IPS DF 6.9 (cell line): ENCODE measurements around the gene ZNF385D.

Experiments used
- DNase-seq: peaks from one replicate; pipeline ENCODE4 v3.0.0-alpha.2; 2013; ENCODE audit warnings: low read depth, low spot score
- H3K27ac ChIP-seq: one replicate; pipeline ENCODE4 v1.5.1; 2013; ENCODE audit warnings: low read length, control low read depth
- H3K27me3 ChIP-seq: 2 replicates; pipeline ENCODE4 v1.6.1; 2013; ENCODE audit warnings: mild to moderate bottlenecking, low read length; ENCODE audit not compliant: control insufficient read depth, insufficient read depth
- H3K36me3 ChIP-seq: 2 replicates; pipeline ENCODE4 v1.6.1; 2013; ENCODE audit warnings: low read length; ENCODE audit not compliant: control insufficient read depth, insufficient read depth
- H3K4me1 ChIP-seq: 2 replicates; pipeline ENCODE4 v1.6.1; 2013; ENCODE audit warnings: low read length; ENCODE audit not compliant: control insufficient read depth, insufficient read depth
- H3K4me3 ChIP-seq: 2 replicates; pipeline ENCODE4 v1.5.1; 2013; ENCODE audit warnings: mild to moderate bottlenecking, low read length
- H3K9me3 ChIP-seq: 2 replicates; pipeline ENCODE4 v1.6.1; 2013; ENCODE audit warnings: low read length, inconsistent platforms; ENCODE audit not compliant: control insufficient read depth, insufficient read depth
- WGBS: extraction: QIAGEN DNeasy Blood & Tissue Kit; methylation state at CpG from one replicate; pipeline ENCODE4 v1.1.7; 2013; ENCODE audit warnings: mixed read lengths, missing lambda C conversion rate; ENCODE audit not compliant: insufficient read length, insufficient coverage; 5-methylcytosine and 5-hydroxymethylcytosine counted together

Gene ZNF385D

DNA sequence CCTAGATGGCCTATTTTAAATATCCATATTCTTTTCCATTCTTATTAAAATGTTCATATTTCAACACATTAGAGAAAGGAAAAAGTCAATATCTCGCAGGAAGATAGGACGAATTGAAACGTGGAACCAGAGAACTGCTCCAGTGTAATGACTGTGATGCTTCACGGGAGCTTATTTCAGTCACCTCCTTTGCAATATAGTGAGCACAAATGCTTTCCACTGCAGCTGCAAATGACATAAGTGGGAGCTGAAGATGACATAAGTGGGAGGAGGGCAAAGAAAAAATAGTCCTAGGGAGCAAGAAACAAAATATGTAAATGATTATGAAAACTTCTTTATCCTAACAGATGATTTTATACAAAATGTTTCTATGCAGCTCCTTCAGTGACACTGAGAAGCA lies 324.1 kb downstream of the ZNF385D start:
- no CpG with 5 or more reads among the region's 4 CpGs for WGBS
- Histone ChIP-seq H3K9me3 (no peaks in the 10 kb centered on the region), H3K4me1 (no peaks in the 10 kb centered on the region), H3K36me3 (no peaks in the 10 kb centered on the region), H3K27ac (no peak overlapping the region), H3K4me3 (no peak overlapping the region), H3K27me3 (no peaks in the 10 kb centered on the region)
- no peak for DNase-seq

GRCh38 chr3:21425715-21426114 lies 325.3 kb downstream of the ZNF385D start:
- no CpG with 5 or more reads among the region's 2 CpGs for WGBS
- no peak for DNase-seq
- H3K27me3 ChIP-seq = no peaks in the 10 kb centered on the region
- H3K4me1 ChIP-seq = no peaks in the 10 kb centered on the region
- H3K9me3 ChIP-seq = no peaks in the 10 kb centered on the region
- H3K27ac ChIP-seq = no peak overlapping the region
- H3K4me3 ChIP-seq = no peak overlapping the region
- H3K36me3 ChIP-seq = no peaks in the 10 kb centered on the region

DNA sequence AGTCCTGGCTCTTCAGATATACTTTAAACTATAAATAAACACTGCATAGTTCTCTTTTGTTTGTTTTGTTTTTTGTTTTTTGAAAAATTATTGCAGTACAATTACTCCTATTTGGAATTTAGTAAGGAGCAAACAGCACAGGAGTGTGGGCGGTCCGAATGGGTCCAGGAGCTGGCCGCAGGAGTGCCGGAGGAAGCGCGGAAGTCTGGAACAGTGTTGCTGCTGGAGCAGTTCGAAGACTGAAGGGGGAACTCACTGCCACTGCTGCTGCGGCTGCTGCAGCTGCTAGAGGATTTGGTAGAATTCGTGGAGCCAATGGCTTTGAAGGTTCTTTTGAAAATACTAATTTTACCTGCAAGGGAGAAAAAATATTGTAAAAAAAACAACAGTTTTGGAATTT lies 329.9 kb downstream of the ZNF385D start:
- H3K36me3 ChIP-seq = no peaks in the 10 kb centered on the region
- H3K9me3 ChIP-seq = no peaks in the 10 kb centered on the region
- no peaks in the 10 kb centered on the region for H3K4me1 ChIP-seq
- no peak overlapping the region for H3K27ac ChIP-seq
- no peak overlapping the region for H3K4me3 ChIP-seq
- H3K27me3 ChIP-seq = no peaks in the 10 kb centered on the region
- no peak for DNase-seq
- WGBS = no CpG with 5 or more reads among the region's 9 CpGs

GRCh38 chr3:21417991-21418390 lies 333.0 kb downstream of the ZNF385D start:
- DNase-seq = no peak
- Histone ChIP-seq H3K36me3 (no peaks in the 10 kb centered on the region), H3K9me3 (no peaks in the 10 kb centered on the region), H3K4me3 (no peak overlapping the region), H3K27ac (no peak overlapping the region), H3K4me1 (no peaks in the 10 kb centered on the region), H3K27me3 (no peaks in the 10 kb centered on the region)
- WGBS = no CpG with 5 or more reads among the region's 1 CpG

DNA sequence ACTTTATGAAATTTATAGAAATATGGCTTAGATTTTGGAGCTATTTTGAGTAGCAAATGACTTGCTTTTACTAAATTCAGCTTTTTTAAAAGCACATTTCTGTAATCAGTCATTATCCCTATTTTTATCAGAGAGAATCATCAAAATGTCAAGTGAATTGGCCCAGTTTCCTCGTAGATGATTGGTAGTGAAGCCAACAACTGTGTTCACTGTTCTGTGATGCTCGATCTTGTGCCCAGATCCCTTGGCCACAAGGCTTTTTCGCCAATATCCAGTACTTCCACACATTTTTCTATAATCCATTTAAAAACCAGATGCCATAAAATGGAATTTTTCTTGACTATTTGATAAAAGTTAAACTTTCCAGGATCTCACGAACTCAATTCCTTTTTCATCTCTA lies 336.5 kb downstream of the ZNF385D start:
- no peaks in the 10 kb centered on the region for H3K36me3 ChIP-seq
- DNase-seq = no peak
- H3K9me3 ChIP-seq = no peaks in the 10 kb centered on the region
- no CpG with 5 or more reads among the region's 4 CpGs for WGBS
- no peak overlapping the region for H3K4me3 ChIP-seq
- no peaks in the 10 kb centered on the region for H3K4me1 ChIP-seq
- no peaks in the 10 kb centered on the region for H3K27me3 ChIP-seq
- H3K27ac ChIP-seq = no peak overlapping the region

- WGBS = no CpG with 5 or more reads among the region's 1 CpG
- H3K4me1 ChIP-seq = no peaks in the 10 kb centered on the region
- H3K9me3 ChIP-seq = no peaks in the 10 kb centered on the region
- no peak overlapping the region for H3K4me3 ChIP-seq
- DNase-seq = no peak
- H3K27ac ChIP-seq = no peak overlapping the region
- no peaks in the 10 kb centered on the region for H3K36me3 ChIP-seq
- no peaks in the 10 kb centered on the region for H3K27me3 ChIP-seq
Observed at GRCh38 chr3:21411058-21411457, 340.0 kb downstream of the ZNF385D start.

DNA sequence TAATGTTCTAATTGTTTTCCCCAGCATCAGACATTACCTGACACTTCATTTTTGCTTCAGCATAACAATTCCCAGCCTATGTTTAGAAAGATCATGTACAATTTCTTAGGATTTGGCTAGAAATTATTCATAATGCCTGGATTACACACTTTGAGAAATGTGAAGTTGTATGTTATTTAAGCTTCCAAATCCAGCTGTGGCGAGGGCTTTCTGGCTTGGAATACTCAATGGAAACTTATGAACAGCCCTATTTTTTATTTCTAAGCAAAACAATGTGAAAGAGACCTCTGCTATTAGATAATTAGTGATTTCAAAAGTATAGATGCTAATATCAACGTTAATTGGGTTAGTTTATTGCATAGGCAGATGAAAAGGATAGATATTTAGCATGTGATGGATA lies 341.6 kb downstream of the ZNF385D start:
- DNase-seq = no peak
- no CpG with 5 or more reads among the region's 2 CpGs for WGBS

DNA sequence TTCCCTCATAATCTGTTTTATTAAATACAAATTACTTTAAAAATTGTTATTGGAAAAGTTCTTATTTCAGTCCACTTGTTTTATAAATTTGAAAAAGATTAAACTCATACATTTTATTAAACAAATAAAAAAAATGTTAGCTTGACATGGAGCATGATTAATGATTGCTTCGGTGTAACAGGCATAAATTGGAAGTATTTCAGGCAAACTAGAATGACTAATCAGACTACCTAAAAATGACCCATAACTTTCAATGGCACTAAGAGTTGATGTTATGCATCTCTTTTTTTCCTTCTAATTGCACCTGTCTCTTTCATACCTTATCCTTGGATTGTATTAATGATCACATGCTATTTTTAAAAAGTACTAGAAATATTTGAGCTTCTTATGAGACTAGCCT lies 343.3 kb downstream of the ZNF385D start:
- Histone ChIP-seq H3K36me3 (no peaks in the 10 kb centered on the region), H3K4me3 (no peak overlapping the region), H3K27me3 (no peaks in the 10 kb centered on the region), H3K27ac (no peak overlapping the region), H3K4me1 (no peaks in the 10 kb centered on the region), H3K9me3 (no peaks in the 10 kb centered on the region)
- DNase-seq = no peak
- WGBS = no CpG with 5 or more reads among the region's 1 CpG

More for the DNA sequence above, 341.6 kb downstream of the ZNF385D start:
- no peaks in the 10 kb centered on the region for H3K27me3 ChIP-seq
- no peak overlapping the region for H3K27ac ChIP-seq
- no peaks in the 10 kb centered on the region for H3K36me3 ChIP-seq
- no peaks in the 10 kb centered on the region for H3K4me1 ChIP-seq
- no peak overlapping the region for H3K4me3 ChIP-seq
- no peaks in the 10 kb centered on the region for H3K9me3 ChIP-seq

- Histone ChIP-seq H3K9me3 (no peaks in the 10 kb centered on the region), H3K4me3 (no peak overlapping the region), H3K36me3 (no peaks in the 10 kb centered on the region), H3K27me3 (no peaks in the 10 kb centered on the region), H3K4me1 (no peaks in the 10 kb centered on the region), H3K27ac (no peak overlapping the region)
- WGBS = no CpG with 5 or more reads among the region's 47 CpGs
- no peak for DNase-seq
Observed at GRCh38 chr3:21405671-21406667, 345.0 kb downstream of the ZNF385D start.

DNA sequence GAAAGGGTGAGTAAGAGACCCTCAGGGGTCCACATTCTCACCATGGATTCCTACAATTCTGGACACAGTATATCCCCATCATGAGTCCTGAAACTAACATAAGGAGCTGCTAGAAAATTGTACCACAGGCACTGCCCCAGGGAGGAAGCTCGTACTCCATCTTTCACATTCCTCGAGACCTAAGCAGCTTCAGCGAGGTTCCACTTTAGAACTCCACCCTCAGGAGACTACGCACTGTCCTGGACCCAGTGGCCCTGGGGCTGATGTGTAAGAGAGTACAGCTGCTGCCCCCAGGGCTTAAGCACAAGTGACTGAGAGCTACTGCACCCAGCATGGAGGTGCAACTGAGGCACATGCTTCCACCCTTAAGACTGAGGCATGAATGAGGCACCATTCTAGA lies 352.5 kb downstream of the ZNF385D start:
- Histone ChIP-seq H3K27ac (no peak overlapping the region), H3K4me1 (no peaks in the 10 kb centered on the region), H3K27me3 (no peaks in the 10 kb centered on the region), H3K4me3 (no peak overlapping the region), H3K9me3 (no peaks in the 10 kb centered on the region), H3K36me3 (no peaks in the 10 kb centered on the region)
- no CpG with 5 or more reads among the region's 4 CpGs for WGBS
- no peak for DNase-seq
